ENCODE measurements around the gene SCIMP.

GRCh38 chr17:5269241-5269960 lies 34.7 kb upstream of the SCIMP start:
- TF ChIP-seq MAFK (IDR thresholded peaks at IDR 0.05; ENCODE audit: low read depth, low read length) (no peak), POLR2A (IDR thresholded peaks at IDR 0.05; ENCODE audit: low read depth, low read length) (no peak), CTCF (conservative IDR thresholded peaks at IDR 0.05; ENCODE audit: low read depth, low read length) (no peak), RAD21 (IDR thresholded peaks at IDR 0.05; ENCODE audit: low read length) (no peak), CHD1 (IDR thresholded peaks at IDR 0.05; ENCODE audit: low read depth, low read length) (no peak), FOS (IDR thresholded peaks at IDR 0.05; ENCODE audit: low read depth, low read length) (no peak), MXI1 (IDR thresholded peaks at IDR 0.05; ENCODE audit: borderline replicate concordance, low read depth, low read length) (no peak), NFE2L2 (IDR thresholded peaks at IDR 0.05; ENCODE audit: low read depth, low read length) (no peak), SMC3 (IDR thresholded peaks at IDR 0.05; ENCODE audit: low read depth, low read length) (no peak), USF2 (IDR thresholded peaks at IDR 0.05; ENCODE audit: low read depth, low read length) (no peak), BHLHE40 (IDR thresholded peaks at IDR 0.05; ENCODE audit: low read depth, low read length) (no peak), CEBPB (IDR thresholded peaks at IDR 0.05; ENCODE audit: low read depth, low read length) (no peak), ELK1 (IDR thresholded peaks at IDR 0.05; ENCODE audit: borderline replicate concordance, low read depth, low read length) (no peak), RFX5 (IDR thresholded peaks at IDR 0.05; ENCODE audit: low read depth, low read length) (no peak)

Measured in IMR-90 (cell line).